K562 (cell line): ENCODE data around the gene CAPZB. TPM values are rescaled to one million over a fixed set of nuclear protein-coding genes. Genes with fewer than 3 reads are reported as not detected.
A peak's percentile ranks its signal among the peaks of the same experiment; 100 is the strongest.

Source experiments
- BCL6 ChIP-seq: fragments of 250-450 bp; sonication (Bioruptor Pico); IDR thresholded peaks from 2 replicates; pipeline ENCODE4 v1.4.0; 2020
- CLOCK ChIP-seq: fragments of 250-450 bp; sonication (Bioruptor Pico); IDR thresholded peaks from 2 replicates; pipeline ENCODE4 v1.4.0; 2020; ENCODE audit warnings: mild to moderate bottlenecking, moderate library complexity, borderline replicate concordance
- EP300 ChIP-seq: IDR thresholded peaks from 2 replicates; pipeline ENCODE4 v1.6.1; 2012; ENCODE audit warnings: low read length, improper control_type of control experiment
- HDAC8 ChIP-seq: fragments of 450-650 bp; IDR thresholded peaks from 2 replicates; pipeline ENCODE4 v1.6.1; 2016; ENCODE audit warnings: mild to moderate bottlenecking, missing genetic modification characterization, moderate library complexity, missing compliant biosample characterization
- HNRNPLL ChIP-seq: fragments of 200-400 bp; formaldehyde crosslinking; IDR thresholded peaks from 2 replicates; pipeline ENCODE4 v1.6.1; 2017; ENCODE audit warnings: low read length, low read depth, mild to moderate bottlenecking; ENCODE audit not compliant: poor library complexity, severe bottlenecking
- KLF1 ChIP-seq: fragments of 450-650 bp; IDR thresholded peaks from 2 replicates; pipeline ENCODE4 v1.6.1; 2016; ENCODE audit warnings: missing genetic modification characterization, missing compliant biosample characterization
- MCM2 ChIP-seq: fragments of 450-650 bp; IDR thresholded peaks from 2 replicates; pipeline ENCODE4 v1.6.1; 2017; ENCODE audit warnings: low read depth, mild to moderate bottlenecking
- POLR2H ChIP-seq: IDR thresholded peaks from 2 replicates; pipeline ENCODE4 v1.6.1; 2016; ENCODE audit warnings: missing genetic modification characterization, low read depth, mild to moderate bottlenecking, control low read depth, missing compliant biosample characterization, moderate library complexity
- PRMT5 ChIP-seq: sonication (generic); formaldehyde crosslinking; IDR thresholded peaks from 2 replicates; pipeline ENCODE4 v1.5.0; 2020; ENCODE audit warnings: missing genetic modification reagents
- RFX7 ChIP-seq: fragments of 250-450 bp; sonication (Bioruptor Pico); IDR thresholded peaks from 2 replicates; pipeline ENCODE4 v1.5.1; 2021; ENCODE audit warnings: mild to moderate bottlenecking
- SIN3B ChIP-seq: fragments of 450-650 bp; IDR thresholded peaks from 2 replicates; pipeline ENCODE4 v1.6.1; 2017; ENCODE audit warnings: low read depth, mild to moderate bottlenecking, moderate library complexity
- SRSF3 ChIP-seq: fragments of 200-400 bp; formaldehyde crosslinking; IDR thresholded peaks from 2 replicates; pipeline ENCODE4 v1.6.1; 2016; ENCODE audit warnings: mild to moderate bottlenecking, low read length, moderate library complexity; ENCODE audit not compliant: insufficient read depth
- TBP ChIP-seq: optimal IDR thresholded peaks from 2 replicates; pipeline ENCODE3; 2011; ENCODE audit warnings: low read depth, low read length, improper control_type of control experiment
- THAP12 ChIP-seq: fragments of 250-450 bp; sonication (Bioruptor Pico); IDR thresholded peaks from 2 replicates; pipeline ENCODE4 v1.9.0; 2021; ENCODE audit warnings: mild to moderate bottlenecking, inconsistent platforms
- ZNF121 ChIP-seq: sonication (generic); formaldehyde crosslinking; conservative IDR thresholded peaks from 2 replicates; pipeline ENCODE4 v1.8.0; 2022; ENCODE audit warnings: missing genetic modification reagents
- polyA plus RNA-seq, 8 experiments: library from polyadenylated mRNA; depleted of rRNA in 4 of 8; stranded (reverse) in 5 of 8; unstranded in 3 of 8; fragments of >200 nt; fragmentation: Nextera tagmentation in 2 of 8; fragmentation: Illumina TruSeq in 1 of 8; extraction: Ambion mirVana in 2 of 8; extraction: Trizol in 1 of 8; gene quantifications; 2 replicates each; pipeline versions ENCODE4 v1.2.1 to v1.2.3, GENCODE V29; 2011 to 2014; ENCODE audit warnings: inconsistent platforms in 1 of 8, missing spikeins in 1 of 8
- total RNA-seq, 7 experiments: library from RNA; depleted of rRNA in 6 of 7; stranded (reverse); fragments of >200 nt in 6 of 7; fragmentation: Illumina TruSeq in 2 of 7; extraction: Trizol in 2 of 7; gene quantifications; 2 replicates each; pipeline versions ENCODE4 v1.2.1 to v1.2.3, GENCODE V29; 2011 to 2021; ENCODE audit warnings: low replicate concordance in 1 of 7
- TF ChIP-seq, protein P1 (sequence below), 2 experiments: IDR thresholded peaks; 2 replicates each; pipeline ENCODE4 v1.6.1; 2011; ENCODE audit warnings: borderline replicate concordance in 1 of 2, control low read depth in 1 of 2, low read depth in 1 of 2, low read length in 1 of 2, mild to moderate bottlenecking in 1 of 2, mixed read lengths in 1 of 2, moderate library complexity in 1 of 2; ENCODE audit not compliant: insufficient read depth in 1 of 2, insufficient read length in 1 of 2, poor library complexity in 1 of 2, severe bottlenecking in 1 of 2; ENCODE audit errors: extremely low read depth in 1 of 2
- TF ChIP-seq, protein P2 (sequence below): fragments of 250-450 bp; sonication (Bioruptor Pico); IDR thresholded peaks from 2 replicates; pipeline ENCODE4 v1.5.1; 2021; ENCODE audit warnings: mild to moderate bottlenecking
- TF ChIP-seq, protein P3 (sequence below): fragments of 450-650 bp; IDR thresholded peaks from 2 replicates; pipeline ENCODE4 v1.6.1; 2018; ENCODE audit warnings: mild to moderate bottlenecking, low read depth; ENCODE audit not compliant: partially characterized antibody

The CAPZB gene
- total and polyA plus RNA-seq, 9 of the 15 experiments (the other 6 are each of a cell fraction or from before 2014, with no cell fraction given) = 57.6 to 297 (median 125) TPM

DNA sequence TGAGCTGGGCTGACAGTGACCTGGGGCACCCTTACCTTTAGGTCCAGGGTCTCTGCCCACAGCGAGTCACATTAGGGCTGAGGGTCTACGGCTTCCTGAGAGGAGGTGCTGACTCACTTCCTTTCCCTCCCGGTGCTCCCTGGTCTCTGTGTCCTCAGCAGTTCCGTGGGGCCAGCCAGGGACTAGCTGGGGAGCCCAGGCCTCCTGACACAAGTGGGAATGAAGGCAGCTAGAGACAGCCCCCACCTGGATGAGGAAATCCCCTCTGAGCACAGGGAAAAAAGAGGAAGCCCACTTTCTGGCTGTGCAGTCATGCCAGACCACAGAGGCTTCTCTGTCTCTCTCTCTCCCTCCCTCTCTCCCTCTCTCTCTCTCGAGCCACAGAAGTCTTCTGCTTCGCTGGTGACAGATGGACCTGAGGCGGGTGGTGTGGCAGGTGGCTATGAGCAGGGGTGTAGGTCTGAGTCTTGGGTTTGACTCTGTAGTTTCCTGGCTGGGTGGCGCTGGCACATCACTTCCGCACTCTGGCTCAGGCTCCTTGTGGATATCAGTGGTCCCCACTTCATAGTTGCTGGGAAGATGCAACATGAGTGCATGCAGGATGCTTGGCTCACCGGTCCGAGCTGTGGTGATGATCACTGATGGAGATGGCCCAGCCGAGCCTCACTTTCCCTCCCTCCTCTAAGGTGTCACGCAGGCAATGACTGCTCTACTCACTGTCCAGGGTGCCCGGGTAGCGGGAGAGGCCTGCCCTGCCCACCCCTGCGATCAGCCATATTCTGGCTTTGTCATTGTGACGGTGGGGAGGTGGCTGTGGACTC is 169.8 kb downstream of the CAPZB start (continued):
- TF ChIP-seq CLOCK (CRISPR knock-in tag) (no peak), SRSF3 (no peak), PRMT5 (CRISPR knock-in tag) (no peak), SIN3B (no peak), HNRNPLL (no peak), POLR2H (no peak), THAP12 (CRISPR knock-in tag) (no peak), KLF1 (tag) (no peak), EP300 (peak; percentile 24; the same call in 1 of the 2 replicates), MCM2 (no peak), HDAC8 (no peak), ZNF121 (no peak), TBP (no peak), BCL6 (CRISPR knock-in tag) (no peak), RFX7 (CRISPR knock-in tag) (no peak)
- TF ChIP-seq, protein P1, sequence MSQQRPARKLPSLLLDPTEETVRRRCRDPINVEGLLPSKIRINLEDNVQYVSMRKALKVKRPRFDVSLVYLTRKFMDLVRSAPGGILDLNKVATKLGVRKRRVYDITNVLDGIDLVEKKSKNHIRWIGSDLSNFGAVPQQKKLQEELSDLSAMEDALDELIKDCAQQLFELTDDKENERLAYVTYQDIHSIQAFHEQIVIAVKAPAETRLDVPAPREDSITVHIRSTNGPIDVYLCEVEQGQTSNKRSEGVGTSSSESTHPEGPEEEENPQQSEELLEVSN (IDR thresholded peaks at IDR 0.05; ENCODE audit: borderline replicate concordance in 1 of 2, extremely low read depth in 1 of 2, insufficient read depth in 1 of 2, insufficient read length in 1 of 2, low read depth in 1 of 2, low read length in 1 of 2, poor library complexity in 1 of 2, severe bottlenecking in 1 of 2) = peak in 1 of 2 experiments; percentile 27
- TF ChIP-seq, protein P2, sequence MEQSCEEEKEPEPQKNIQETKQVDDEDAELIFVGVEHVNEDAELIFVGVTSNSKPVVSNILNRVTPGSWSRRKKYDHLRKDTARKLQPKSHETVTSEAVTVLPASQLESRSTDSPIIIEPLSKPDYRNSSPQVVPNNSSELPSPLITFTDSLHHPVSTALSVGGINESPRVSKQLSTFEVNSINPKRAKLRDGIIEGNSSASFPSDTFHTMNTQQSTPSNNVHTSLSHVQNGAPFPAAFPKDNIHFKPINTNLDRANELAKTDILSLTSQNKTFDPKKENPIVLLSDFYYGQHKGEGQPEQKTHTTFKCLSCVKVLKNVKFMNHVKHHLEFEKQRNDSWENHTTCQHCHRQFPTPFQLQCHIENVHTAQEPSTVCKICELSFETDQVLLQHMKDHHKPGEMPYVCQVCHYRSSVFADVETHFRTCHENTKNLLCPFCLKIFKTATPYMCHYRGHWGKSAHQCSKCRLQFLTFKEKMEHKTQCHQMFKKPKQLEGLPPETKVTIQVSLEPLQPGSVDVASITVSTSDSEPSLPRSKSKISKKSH (CRISPR knock-in tag) = no peak
- TF ChIP-seq, protein P3, sequence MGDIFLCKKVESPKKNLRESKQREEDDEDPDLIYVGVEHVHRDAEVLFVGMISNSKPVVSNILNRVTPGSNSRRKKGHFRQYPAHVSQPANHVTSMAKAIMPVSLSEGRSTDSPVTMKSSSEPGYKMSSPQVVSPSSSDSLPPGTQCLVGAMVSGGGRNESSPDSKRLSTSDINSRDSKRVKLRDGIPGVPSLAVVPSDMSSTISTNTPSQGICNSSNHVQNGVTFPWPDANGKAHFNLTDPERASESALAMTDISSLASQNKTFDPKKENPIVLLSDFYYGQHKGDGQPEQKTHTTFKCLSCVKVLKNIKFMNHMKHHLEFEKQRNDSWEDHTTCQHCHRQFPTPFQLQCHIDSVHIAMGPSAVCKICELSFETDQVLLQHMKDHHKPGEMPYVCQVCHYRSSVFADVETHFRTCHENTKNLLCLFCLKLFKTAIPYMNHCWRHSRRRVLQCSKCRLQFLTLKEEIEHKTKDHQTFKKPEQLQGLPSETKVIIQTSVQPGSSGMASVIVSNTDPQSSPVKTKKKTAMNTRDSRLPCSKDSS = no peak
